Breast epithelium (tissue), 4 donors: ENCODE measurements around the gene PARD3B. TPM values are rescaled to one million over a fixed set of nuclear protein-coding genes. Genes with fewer than 3 reads are reported as not detected.

ENCODE experiments used
- DNase-seq, 2 donors: peaks; one replicate each; pipeline ENCODE4 v3.0.0-alpha.2; 2019; ENCODE audit warnings: low spot score in 2 of 2
- H3K27ac ChIP-seq, 2 donors: fragments of 200-600 bp; sonication (generic) in 1 of 2; one replicate each; pipeline ENCODE4 v1.5.1; 2016 to 2019; ENCODE audit warnings: mild to moderate bottlenecking in 1 of 2
- H3K27me3 ChIP-seq, 2 donors: fragments of 200-600 bp; sonication (generic) in 1 of 2; one replicate each; pipeline versions ENCODE4 v1.5.1 to v1.6.0; 2017 to 2019; ENCODE audit warnings: control low read depth in 1 of 2, mild to moderate bottlenecking in 1 of 2
- H3K36me3 ChIP-seq: fragments of 200-600 bp; one replicate; pipeline ENCODE4 v1.5.1; 2019
- H3K4me1 ChIP-seq, 2 donors: fragments of 200-600 bp; sonication (generic); one replicate each; pipeline ENCODE4 v1.5.1; 2016 to 2019; ENCODE audit warnings: control low read depth in 1 of 2
- H3K4me3 ChIP-seq, 3 donors: fragments of 200-600 bp; sonication (generic); 1 replicate in 2 of 3; 2 replicates in 1 of 3; pipeline ENCODE4 v1.5.1; 2016 to 2019; ENCODE audit warnings: mild to moderate bottlenecking in 3 of 3, moderate library complexity in 2 of 3
- H3K9me3 ChIP-seq, 2 donors: fragments of 200-600 bp; sonication (generic) in 1 of 2; one replicate each; pipeline ENCODE4 v1.5.1; 2016 to 2019; ENCODE audit warnings: control low read depth in 1 of 2
- CTCF ChIP-seq, 3 donors: fragments of 450-650 bp; IDR thresholded peaks; one replicate each; pipeline ENCODE4 v1.5.1; 2016 to 2017; ENCODE audit warnings: antibody characterized with exemption in 3 of 3, mild to moderate bottlenecking in 3 of 3, moderate library complexity in 3 of 3
- POLR2A ChIP-seq: fragments of 450-650 bp; IDR thresholded peaks from one replicate; pipeline ENCODE4 v1.6.1; 2016; ENCODE audit warnings: antibody characterized with exemption, mild to moderate bottlenecking, moderate library complexity
- POLR2AphosphoS5 ChIP-seq, 3 donors: sonication (generic); formaldehyde crosslinking; IDR thresholded peaks; one replicate each; pipeline ENCODE4 v1.6.1; 2017; ENCODE audit warnings: antibody characterized with exemption in 3 of 3
- intact Hi-C: fragments of 100-400 bp; cut with DNase I; formaldehyde crosslinking; loops from one replicate; pipeline ENCODE4 v1.15.1; 2023; ENCODE audit warnings: low total_unique reads
- total RNA-seq, 3 donors: library from RNA; depleted of rRNA; stranded (reverse); fragments of >200 nt; gene quantifications; one replicate each; pipeline ENCODE4 v1.1.0, GENCODE V29; 2016

The PARD3B gene
- total RNA-seq, 3 donors from 2014 or later: 24.6 to 66.2 (median 25.9) TPM

- Histone ChIP-seq H3K27ac (no peak overlapping the region), H3K4me3 (no peak overlapping the region), H3K4me1 (no peaks in the 10 kb centered on the region), H3K9me3 (no peaks in the 10 kb centered on the region), H3K27me3 (no peaks in the 10 kb centered on the region), H3K36me3 (no peaks in the 10 kb centered on the region)
- DNase-seq: no peak
- TF ChIP-seq POLR2A (no peak), CTCF (IDR thresholded peaks at IDR 0.05) (no peak), POLR2AphosphoS5 (IDR thresholded peaks at IDR 0.05) (no peak)
- intact Hi-C loops: no loop called here
Observed at GRCh38 chr2:205377324-205377723, 832.0 kb downstream of the PARD3B start.

- TF ChIP-seq CTCF (IDR thresholded peaks at IDR 0.05): no peak
- TF ChIP-seq POLR2A: no peak
- TF ChIP-seq POLR2AphosphoS5 (IDR thresholded peaks at IDR 0.05): no peak
- H3K27ac ChIP-seq: no peak overlapping the region
- H3K27me3 ChIP-seq: no peaks in the 10 kb centered on the region
- DNase-seq: no peak
- intact Hi-C loops: no loop called here
- no peaks in the 10 kb centered on the region for H3K9me3 ChIP-seq
- H3K36me3 ChIP-seq: no peaks in the 10 kb centered on the region
- no peak overlapping the region for H3K4me3 ChIP-seq
- H3K4me1 ChIP-seq: no peaks in the 10 kb centered on the region
Observed at GRCh38 chr2:205383601-205384000, 838.3 kb downstream of the PARD3B start.

GRCh38 chr2:205386109-205386508 lies 840.8 kb downstream of the PARD3B start:
- Histone ChIP-seq H3K27me3 (no peaks in the 10 kb centered on the region), H3K9me3 (no peaks in the 10 kb centered on the region), H3K36me3 (no peaks in the 10 kb centered on the region), H3K27ac (no peak overlapping the region), H3K4me1 (no peaks in the 10 kb centered on the region), H3K4me3 (no peak overlapping the region)
- intact Hi-C loops: no loop called here
- TF ChIP-seq CTCF (IDR thresholded peaks at IDR 0.05) (no peak), POLR2AphosphoS5 (IDR thresholded peaks at IDR 0.05) (no peak), POLR2A (no peak)
- no peak for DNase-seq

- Histone ChIP-seq H3K4me3 (no peak overlapping the region), H3K36me3 (no peaks in the 10 kb centered on the region), H3K27ac (no peak overlapping the region), H3K27me3 (no peaks in the 10 kb centered on the region), H3K4me1 (no peaks in the 10 kb centered on the region), H3K9me3 (no peaks in the 10 kb centered on the region)
- intact Hi-C loops: no loop called here
- TF ChIP-seq POLR2A (no peak), POLR2AphosphoS5 (IDR thresholded peaks at IDR 0.05) (no peak), CTCF (IDR thresholded peaks at IDR 0.05) (no peak)
- no peak for DNase-seq
Observed at GRCh38 chr2:205387350-205388055, 842.2 kb downstream of the PARD3B start.

GRCh38 chr2:205390866-205391265 lies 845.6 kb downstream of the PARD3B start:
- H3K36me3 ChIP-seq: no peaks in the 10 kb centered on the region
- DNase-seq: no peak
- no peaks in the 10 kb centered on the region for H3K27me3 ChIP-seq
- no peaks in the 10 kb centered on the region for H3K9me3 ChIP-seq
- TF ChIP-seq POLR2A: no peak
- TF ChIP-seq CTCF (IDR thresholded peaks at IDR 0.05): no peak
- TF ChIP-seq POLR2AphosphoS5 (IDR thresholded peaks at IDR 0.05): no peak
- intact Hi-C loops: no loop called here
- H3K27ac ChIP-seq: no peak overlapping the region
- no peaks in the 10 kb centered on the region for H3K4me1 ChIP-seq
- no peak overlapping the region for H3K4me3 ChIP-seq
